Gastroesophageal sphincter (tissue), 3 donors: ENCODE data around the gene TMEM116.

Experiments used
- POLR2A ChIP-seq, 2 donors: fragments of 450-650 bp; IDR thresholded peaks; one replicate each; pipeline ENCODE4 v1.6.1; 2017; ENCODE audit warnings: antibody characterized with exemption in 2 of 2, mild to moderate bottlenecking in 2 of 2, moderate library complexity in 1 of 2
- POLR2AphosphoS5 ChIP-seq: sonication (generic); formaldehyde crosslinking; IDR thresholded peaks from one replicate; pipeline ENCODE4 v1.6.1; 2017; ENCODE audit warnings: antibody characterized with exemption
- TF ChIP-seq, protein P1 (sequence below), 4 experiments: fragments of 200-600 bp in 2 of 4; fragments of 450-650 bp in 2 of 4; sonication (generic) in 1 of 4; IDR thresholded peaks; one replicate each; pipeline ENCODE4 v1.5.1; 2017 to 2019; ENCODE audit warnings: antibody characterized with exemption in 4 of 4, mild to moderate bottlenecking in 2 of 4, moderate library complexity in 2 of 4

- no peak for TF ChIP-seq POLR2A (IDR thresholded peaks at IDR 0.05)
- TF ChIP-seq, protein P1, sequence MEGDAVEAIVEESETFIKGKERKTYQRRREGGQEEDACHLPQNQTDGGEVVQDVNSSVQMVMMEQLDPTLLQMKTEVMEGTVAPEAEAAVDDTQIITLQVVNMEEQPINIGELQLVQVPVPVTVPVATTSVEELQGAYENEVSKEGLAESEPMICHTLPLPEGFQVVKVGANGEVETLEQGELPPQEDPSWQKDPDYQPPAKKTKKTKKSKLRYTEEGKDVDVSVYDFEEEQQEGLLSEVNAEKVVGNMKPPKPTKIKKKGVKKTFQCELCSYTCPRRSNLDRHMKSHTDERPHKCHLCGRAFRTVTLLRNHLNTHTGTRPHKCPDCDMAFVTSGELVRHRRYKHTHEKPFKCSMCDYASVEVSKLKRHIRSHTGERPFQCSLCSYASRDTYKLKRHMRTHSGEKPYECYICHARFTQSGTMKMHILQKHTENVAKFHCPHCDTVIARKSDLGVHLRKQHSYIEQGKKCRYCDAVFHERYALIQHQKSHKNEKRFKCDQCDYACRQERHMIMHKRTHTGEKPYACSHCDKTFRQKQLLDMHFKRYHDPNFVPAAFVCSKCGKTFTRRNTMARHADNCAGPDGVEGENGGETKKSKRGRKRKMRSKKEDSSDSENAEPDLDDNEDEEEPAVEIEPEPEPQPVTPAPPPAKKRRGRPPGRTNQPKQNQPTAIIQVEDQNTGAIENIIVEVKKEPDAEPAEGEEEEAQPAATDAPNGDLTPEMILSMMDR (IDR thresholded peaks at IDR 0.05) = no peak
- peak; percentile 23 for TF ChIP-seq POLR2AphosphoS5
These were observed 837 bp upstream of the TMEM116 start for GRCh38 chr12:112013601-112014402.
